ENCODE results near the gene ABCB11. TPM values are rescaled to one million over a fixed set of nuclear protein-coding genes. Genes with fewer than 3 reads are reported as not detected.

The ABCB11 gene
- total RNA-seq, 1 donor from 2014 or later = not detected

DNA sequence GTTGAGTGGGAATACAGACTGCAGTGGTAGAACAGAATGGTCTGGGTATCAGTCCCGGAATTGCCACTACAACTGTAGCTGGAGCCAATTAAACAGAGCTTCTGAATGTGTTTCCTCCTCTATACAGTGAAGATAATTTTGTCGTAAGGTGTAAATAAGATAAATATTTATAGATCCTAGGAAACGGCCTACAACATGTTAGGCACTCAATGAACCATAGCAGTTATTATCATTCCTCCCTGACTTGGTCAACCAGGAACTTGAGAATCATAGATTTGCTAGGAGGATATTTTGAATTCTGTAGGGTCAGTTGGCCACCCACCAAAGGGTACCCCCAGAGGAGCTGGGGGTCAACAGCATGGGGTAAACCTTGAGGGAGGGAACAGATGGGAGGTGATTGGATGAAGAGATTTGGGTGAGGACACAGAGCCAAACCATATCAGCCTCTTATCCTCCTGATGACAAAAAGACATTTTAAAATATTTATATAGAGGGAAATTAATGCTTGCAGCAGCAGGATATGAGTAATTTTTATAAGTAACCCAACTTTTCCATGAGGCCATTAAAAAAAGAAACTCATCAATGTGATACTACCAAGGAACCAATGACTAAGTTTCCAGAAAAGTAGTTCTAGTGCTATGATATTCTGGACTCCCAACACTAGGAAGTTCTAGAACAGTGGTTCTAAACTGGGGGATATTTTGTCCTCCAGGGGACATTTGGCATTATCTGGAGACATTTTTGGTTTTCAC lies 42.3 kb upstream of the ABCB11 start:
- H3K27me3 Mint-ChIP-seq (ENCODE audit: unreplicated experiment) = no peaks in the 10 kb centered on the region
- H3K4me3 Mint-ChIP-seq (ENCODE audit: unreplicated experiment) = no peak overlapping the region
- TF ChIP-seq, protein P1, sequence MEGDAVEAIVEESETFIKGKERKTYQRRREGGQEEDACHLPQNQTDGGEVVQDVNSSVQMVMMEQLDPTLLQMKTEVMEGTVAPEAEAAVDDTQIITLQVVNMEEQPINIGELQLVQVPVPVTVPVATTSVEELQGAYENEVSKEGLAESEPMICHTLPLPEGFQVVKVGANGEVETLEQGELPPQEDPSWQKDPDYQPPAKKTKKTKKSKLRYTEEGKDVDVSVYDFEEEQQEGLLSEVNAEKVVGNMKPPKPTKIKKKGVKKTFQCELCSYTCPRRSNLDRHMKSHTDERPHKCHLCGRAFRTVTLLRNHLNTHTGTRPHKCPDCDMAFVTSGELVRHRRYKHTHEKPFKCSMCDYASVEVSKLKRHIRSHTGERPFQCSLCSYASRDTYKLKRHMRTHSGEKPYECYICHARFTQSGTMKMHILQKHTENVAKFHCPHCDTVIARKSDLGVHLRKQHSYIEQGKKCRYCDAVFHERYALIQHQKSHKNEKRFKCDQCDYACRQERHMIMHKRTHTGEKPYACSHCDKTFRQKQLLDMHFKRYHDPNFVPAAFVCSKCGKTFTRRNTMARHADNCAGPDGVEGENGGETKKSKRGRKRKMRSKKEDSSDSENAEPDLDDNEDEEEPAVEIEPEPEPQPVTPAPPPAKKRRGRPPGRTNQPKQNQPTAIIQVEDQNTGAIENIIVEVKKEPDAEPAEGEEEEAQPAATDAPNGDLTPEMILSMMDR (IDR thresholded peaks at IDR 0.05) = no peak
- H3K27ac Mint-ChIP-seq (ENCODE audit: unreplicated experiment) = no peak overlapping the region
- no peak for DNase-seq (ENCODE audit: extremely low spot score, unreplicated experiment)
- no peaks in the 10 kb centered on the region for H3K9me3 Mint-ChIP-seq (ENCODE audit: unreplicated experiment)
- H3K4me1 Mint-ChIP-seq (ENCODE audit: unreplicated experiment) = no peaks in the 10 kb centered on the region
- H3K36me3 Mint-ChIP-seq (ENCODE audit: unreplicated experiment) = no peaks in the 10 kb centered on the region

DNA sequence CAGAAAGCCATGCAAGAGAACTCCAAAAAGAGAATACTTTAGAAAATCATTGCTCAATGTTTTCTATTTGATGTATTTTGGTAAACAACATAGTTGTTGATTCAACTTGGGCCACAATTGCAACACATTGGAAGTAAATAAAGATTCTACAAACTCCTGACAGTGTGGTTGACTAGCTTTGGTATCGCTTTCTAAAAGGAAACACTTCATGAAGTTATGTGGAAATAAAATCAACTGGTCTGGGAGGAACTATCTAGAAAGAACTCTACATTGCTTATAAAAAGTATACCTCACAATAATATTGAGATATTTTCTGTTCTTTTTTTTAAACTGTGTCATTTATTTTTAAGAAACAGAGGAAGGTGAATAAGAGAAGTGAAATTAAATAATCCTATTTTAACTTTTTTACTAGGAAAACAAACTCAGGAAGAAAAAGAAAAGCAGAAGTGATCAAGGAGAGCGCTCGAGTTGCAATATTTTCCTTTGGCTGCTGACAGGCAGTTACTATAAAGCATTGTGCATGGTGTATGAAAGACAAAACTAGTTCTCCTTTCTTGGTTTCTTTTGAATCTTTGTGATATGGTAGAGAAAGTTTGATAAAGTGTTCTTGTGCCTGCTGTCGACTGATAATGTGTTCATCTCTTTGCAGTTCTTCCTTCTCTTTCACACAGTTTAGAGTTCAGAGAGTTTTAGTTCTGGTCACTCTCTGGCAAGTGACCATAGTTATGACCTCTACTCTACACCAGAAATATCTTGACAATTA lies 41.2 kb upstream of the ABCB11 start:
- TF ChIP-seq, protein P1 (IDR thresholded peaks at IDR 0.05) = no peak
- Mint-ChIP-seq H3K9me3 (ENCODE audit: unreplicated experiment) (no peaks in the 10 kb centered on the region), H3K36me3 (ENCODE audit: unreplicated experiment) (no peaks in the 10 kb centered on the region), H3K4me1 (ENCODE audit: unreplicated experiment) (no peaks in the 10 kb centered on the region), H3K4me3 (ENCODE audit: unreplicated experiment) (no peak overlapping the region), H3K27me3 (ENCODE audit: unreplicated experiment) (no peaks in the 10 kb centered on the region), H3K27ac (ENCODE audit: unreplicated experiment) (no peak overlapping the region)
- no peak for DNase-seq (ENCODE audit: extremely low spot score, unreplicated experiment)

DNA sequence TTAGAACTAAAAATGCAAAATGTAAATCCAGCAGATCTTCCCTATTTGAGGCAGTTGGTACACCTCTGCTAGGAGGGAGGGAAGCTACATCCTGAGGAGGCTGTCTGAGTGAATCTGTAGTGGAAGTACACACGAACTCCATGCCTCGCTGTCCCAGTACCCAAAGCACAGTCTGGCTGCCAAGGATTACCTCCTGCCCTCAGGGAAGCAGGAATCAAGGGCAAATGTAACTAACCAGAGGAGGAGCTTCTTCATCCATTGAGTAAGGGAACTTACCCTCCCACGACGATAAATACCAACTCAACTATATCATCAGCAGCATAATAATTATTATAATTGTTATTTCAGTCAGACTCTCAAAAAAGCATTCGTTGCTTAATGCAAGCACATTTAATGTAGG lies 40.3 kb upstream of the ABCB11 start:
- TF ChIP-seq, protein P1 (IDR thresholded peaks at IDR 0.05) = no peak

DNA sequence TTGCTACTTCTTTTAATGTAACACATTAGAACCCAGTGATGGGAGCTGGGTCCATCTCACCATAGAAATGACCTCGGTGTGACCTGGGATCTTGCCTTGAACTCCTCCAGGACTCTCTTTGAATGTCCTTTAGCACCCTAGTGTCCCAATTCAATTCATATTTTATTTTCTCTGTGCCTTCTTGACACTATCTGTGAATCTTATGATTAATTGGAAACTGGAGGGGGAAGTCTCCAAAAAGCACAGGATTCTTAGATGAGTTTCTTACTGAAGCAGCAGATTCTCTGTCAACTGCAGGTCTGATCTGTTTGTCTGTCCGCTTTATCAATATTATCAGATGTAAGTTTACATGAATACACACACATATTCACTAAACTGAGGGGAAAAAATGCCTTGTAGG lies 38.7 kb upstream of the ABCB11 start:
- no peak overlapping the region for H3K4me3 Mint-ChIP-seq (ENCODE audit: unreplicated experiment)
- no peaks in the 10 kb centered on the region for H3K27me3 Mint-ChIP-seq (ENCODE audit: unreplicated experiment)
- TF ChIP-seq, protein P1 (IDR thresholded peaks at IDR 0.05) = no peak
- no peaks in the 10 kb centered on the region for H3K9me3 Mint-ChIP-seq (ENCODE audit: unreplicated experiment)
- no peaks in the 10 kb centered on the region for H3K4me1 Mint-ChIP-seq (ENCODE audit: unreplicated experiment)
- no peak overlapping the region for H3K27ac Mint-ChIP-seq (ENCODE audit: unreplicated experiment)
- no peak for DNase-seq (ENCODE audit: extremely low spot score, unreplicated experiment)
- H3K36me3 Mint-ChIP-seq (ENCODE audit: unreplicated experiment) = no peaks in the 10 kb centered on the region

More for the DNA sequence above, 40.3 kb upstream of the ABCB11 start:
- Mint-ChIP-seq H3K27me3 (ENCODE audit: unreplicated experiment) (no peaks in the 10 kb centered on the region), H3K4me3 (ENCODE audit: unreplicated experiment) (no peak overlapping the region), H3K36me3 (ENCODE audit: unreplicated experiment) (no peaks in the 10 kb centered on the region), H3K27ac (ENCODE audit: unreplicated experiment) (no peak overlapping the region), H3K4me1 (ENCODE audit: unreplicated experiment) (no peaks in the 10 kb centered on the region), H3K9me3 (ENCODE audit: unreplicated experiment) (no peaks in the 10 kb centered on the region)
- no peak for DNase-seq (ENCODE audit: extremely low spot score, unreplicated experiment)

DNA sequence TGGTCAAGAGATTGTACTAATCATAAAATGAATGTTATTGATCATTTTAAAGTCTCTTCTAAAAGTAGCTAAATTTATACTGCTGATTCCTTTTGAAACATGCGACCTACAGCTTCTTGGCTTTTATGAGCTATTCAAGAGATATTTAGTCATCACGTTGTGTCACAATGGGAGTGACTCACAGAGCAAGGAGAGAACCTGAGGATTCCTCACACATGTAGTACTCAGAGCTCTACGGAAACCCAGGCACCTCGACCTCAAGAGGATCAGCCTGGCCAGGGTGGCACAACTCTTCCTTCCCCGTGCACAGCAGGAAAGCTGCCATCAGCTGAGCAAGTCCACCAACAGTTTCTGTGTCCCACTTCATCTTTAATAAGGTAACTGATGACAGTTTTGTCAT lies 38.2 kb upstream of the ABCB11 start, which contains the start of gene DHRS9:
Gene DHRS9 (plus strand): TSS at position 223 of the 400 bp plus-strand sequence. CDS start 12,019 bp downstream, outside the sequence.
- no peak within 1 kb of the TSS for H3K4me3 Mint-ChIP-seq (ENCODE audit: unreplicated experiment)
- H3K27me3 Mint-ChIP-seq (ENCODE audit: unreplicated experiment) = no peaks in the 10 kb centered on the region
- H3K36me3 Mint-ChIP-seq (ENCODE audit: unreplicated experiment) = no peaks in the 10 kb centered on the region
- TF ChIP-seq, protein P1 (IDR thresholded peaks at IDR 0.05) = no peak
- H3K9me3 Mint-ChIP-seq (ENCODE audit: unreplicated experiment) = no peaks in the 10 kb centered on the region
- DNase-seq (ENCODE audit: extremely low spot score, unreplicated experiment) = no peak
- H3K27ac Mint-ChIP-seq (ENCODE audit: unreplicated experiment) = no peak within 1 kb of the TSS
- H3K4me1 Mint-ChIP-seq (ENCODE audit: unreplicated experiment) = no peaks in the 10 kb centered on the region

All from osteocyte (in vitro differentiated cells).